ENCODE results near the gene ACTMAP. TPM values are rescaled to one million over a fixed set of nuclear protein-coding genes. Genes with fewer than 3 reads are reported as not detected.

The ACTMAP gene
- total and polyA plus RNA-seq, 2 of the 13 experiments (the other 11 are each of a cell fraction or from before 2014, with no cell fraction given), result 2.2 to 7.9 TPM

DNA sequence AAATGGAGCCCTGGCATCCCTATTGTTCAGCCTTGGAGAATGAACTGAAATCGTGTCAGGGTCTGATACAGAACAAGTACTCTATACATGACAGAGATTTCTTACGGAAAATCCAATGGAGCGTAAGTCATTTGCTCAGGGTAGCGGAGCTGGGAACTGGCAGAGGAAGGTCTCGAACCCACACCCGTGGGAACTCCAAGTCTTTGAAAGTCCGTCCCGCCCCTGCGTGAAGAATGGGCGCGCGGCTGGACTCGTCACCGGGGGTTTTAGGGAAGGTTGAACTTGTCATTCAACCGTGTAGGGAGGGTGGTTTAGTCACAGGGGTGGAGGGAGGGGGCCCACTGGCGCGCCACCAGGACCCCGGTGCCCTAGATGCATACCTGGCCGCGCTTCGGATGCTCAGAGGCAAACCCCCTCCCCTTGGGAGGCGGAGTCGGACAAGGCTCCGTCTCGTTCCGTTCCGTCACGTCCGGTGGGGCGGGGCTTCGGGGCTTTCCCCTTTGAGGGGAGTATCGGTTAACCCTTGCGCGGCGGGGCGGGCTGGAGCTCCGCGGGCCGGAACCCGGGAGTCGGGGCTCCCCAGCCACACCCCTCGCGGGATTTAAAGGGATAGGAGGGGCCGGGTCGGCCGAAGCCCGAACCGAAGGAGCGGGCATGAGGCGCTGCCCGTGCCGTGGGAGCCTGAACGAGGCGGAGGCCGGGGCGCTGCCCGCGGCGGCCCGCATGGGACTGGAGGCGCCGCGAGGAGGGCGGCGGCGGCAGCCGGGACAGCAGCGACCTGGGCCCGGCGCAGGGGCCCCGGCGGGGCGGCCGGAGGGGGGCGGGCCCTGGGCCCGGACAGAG lies 33.6 kb downstream of the ACTMAP start, which contains the start of the genes COQ8B and ITPKC (continued):
- TF ChIP-seq, protein P1, sequence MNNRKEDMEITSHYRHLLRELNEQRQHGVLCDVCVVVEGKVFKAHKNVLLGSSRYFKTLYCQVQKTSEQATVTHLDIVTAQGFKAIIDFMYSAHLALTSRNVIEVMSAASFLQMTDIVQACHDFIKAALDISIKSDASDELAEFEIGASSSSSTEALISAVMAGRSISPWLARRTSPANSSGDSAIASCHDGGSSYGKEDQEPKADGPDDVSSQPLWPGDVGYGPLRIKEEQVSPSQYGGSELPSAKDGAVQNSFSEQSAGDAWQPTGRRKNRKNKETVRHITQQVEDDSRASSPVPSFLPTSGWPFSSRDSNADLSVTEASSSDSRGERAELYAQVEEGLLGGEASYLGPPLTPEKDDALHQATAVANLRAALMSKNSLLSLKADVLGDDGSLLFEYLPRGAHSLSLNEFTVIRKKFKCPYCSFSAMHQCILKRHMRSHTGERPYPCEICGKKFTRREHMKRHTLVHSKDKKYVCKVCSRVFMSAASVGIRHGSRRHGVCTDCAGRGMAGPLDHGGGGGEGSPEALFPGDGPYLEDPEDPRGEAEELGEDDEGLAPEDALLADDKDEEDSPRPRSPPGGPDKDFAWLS (CRISPR knock-in tag; IDR thresholded peaks at IDR 0.05; ENCODE audit: borderline replicate concordance), result no peak
- TF ChIP-seq, protein P2, sequence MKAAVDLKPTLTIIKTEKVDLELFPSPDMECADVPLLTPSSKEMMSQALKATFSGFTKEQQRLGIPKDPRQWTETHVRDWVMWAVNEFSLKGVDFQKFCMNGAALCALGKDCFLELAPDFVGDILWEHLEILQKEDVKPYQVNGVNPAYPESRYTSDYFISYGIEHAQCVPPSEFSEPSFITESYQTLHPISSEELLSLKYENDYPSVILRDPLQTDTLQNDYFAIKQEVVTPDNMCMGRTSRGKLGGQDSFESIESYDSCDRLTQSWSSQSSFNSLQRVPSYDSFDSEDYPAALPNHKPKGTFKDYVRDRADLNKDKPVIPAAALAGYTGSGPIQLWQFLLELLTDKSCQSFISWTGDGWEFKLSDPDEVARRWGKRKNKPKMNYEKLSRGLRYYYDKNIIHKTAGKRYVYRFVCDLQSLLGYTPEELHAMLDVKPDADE (CRISPR knock-in tag; IDR thresholded peaks at IDR 0.05), result no peak
- TF ChIP-seq ZBTB8A (CRISPR knock-in tag; IDR thresholded peaks at IDR 0.05; ENCODE audit: borderline replicate concordance, low read depth) (no peak), ZSCAN29 (CRISPR knock-in tag; conservative IDR thresholded peaks at IDR 0.05) (no peak), ZNF30 (CRISPR knock-in tag; IDR thresholded peaks at IDR 0.05) (no peak), CREB1 (IDR thresholded peaks at IDR 0.05) (peak; percentile 79), CREB1 (CRISPR knock-in tag; IDR thresholded peaks at IDR 0.05) (peak; percentile 94), SMAD3 (CRISPR knock-in tag; IDR thresholded peaks at IDR 0.05) (no peak; the same call in 1 of the 2 replicates), TCF12 (IDR thresholded peaks at IDR 0.05) (no peak), TCF12 (CRISPR knock-in tag; IDR thresholded peaks at IDR 0.05) (0 out of 2 replicates have a peak, but pooled peaks have one; percentile 46), MTF1 (CRISPR knock-in tag; IDR thresholded peaks at IDR 0.05) (no peak)
- TF ChIP-seq, protein P3, sequence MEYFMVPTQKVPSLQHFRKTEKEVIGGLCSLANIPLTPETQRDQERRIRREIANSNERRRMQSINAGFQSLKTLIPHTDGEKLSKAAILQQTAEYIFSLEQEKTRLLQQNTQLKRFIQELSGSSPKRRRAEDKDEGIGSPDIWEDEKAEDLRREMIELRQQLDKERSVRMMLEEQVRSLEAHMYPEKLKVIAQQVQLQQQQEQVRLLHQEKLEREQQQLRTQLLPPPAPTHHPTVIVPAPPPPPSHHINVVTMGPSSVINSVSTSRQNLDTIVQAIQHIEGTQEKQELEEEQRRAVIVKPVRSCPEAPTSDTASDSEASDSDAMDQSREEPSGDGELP (IDR thresholded peaks at IDR 0.05; ENCODE audit: borderline replicate concordance, low read depth), result peak; percentile 41; the same call in 1 of the 2 replicates
- TF ChIP-seq, protein P4, sequence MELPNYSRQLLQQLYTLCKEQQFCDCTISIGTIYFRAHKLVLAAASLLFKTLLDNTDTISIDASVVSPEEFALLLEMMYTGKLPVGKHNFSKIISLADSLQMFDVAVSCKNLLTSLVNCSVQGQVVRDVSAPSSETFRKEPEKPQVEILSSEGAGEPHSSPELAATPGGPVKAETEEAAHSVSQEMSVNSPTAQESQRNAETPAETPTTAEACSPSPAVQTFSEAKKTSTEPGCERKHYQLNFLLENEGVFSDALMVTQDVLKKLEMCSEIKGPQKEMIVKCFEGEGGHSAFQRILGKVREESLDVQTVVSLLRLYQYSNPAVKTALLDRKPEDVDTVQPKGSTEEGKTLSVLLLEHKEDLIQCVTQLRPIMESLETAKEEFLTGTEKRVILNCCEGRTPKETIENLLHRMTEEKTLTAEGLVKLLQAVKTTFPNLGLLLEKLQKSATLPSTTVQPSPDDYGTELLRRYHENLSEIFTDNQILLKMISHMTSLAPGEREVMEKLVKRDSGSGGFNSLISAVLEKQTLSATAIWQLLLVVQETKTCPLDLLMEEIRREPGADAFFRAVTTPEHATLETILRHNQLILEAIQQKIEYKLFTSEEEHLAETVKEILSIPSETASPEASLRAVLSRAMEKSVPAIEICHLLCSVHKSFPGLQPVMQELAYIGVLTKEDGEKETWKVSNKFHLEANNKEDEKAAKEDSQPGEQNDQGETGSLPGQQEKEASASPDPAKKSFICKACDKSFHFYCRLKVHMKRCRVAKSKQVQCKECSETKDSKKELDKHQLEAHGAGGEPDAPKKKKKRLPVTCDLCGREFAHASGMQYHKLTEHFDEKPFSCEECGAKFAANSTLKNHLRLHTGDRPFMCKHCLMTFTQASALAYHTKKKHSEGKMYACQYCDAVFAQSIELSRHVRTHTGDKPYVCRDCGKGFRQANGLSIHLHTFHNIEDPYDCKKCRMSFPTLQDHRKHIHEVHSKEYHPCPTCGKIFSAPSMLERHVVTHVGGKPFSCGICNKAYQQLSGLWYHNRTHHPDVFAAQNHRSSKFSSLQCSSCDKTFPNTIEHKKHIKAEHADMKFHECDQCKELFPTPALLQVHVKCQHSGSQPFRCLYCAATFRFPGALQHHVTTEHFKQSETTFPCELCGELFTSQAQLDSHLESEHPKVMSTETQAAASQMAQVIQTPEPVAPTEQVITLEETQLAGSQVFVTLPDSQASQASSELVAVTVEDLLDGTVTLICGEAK (IDR thresholded peaks at IDR 0.05), result no peak
- TF ChIP-seq, protein P4 (CRISPR knock-in tag; IDR thresholded peaks at IDR 0.05), result no peak
- TF ChIP-seq, protein P5, sequence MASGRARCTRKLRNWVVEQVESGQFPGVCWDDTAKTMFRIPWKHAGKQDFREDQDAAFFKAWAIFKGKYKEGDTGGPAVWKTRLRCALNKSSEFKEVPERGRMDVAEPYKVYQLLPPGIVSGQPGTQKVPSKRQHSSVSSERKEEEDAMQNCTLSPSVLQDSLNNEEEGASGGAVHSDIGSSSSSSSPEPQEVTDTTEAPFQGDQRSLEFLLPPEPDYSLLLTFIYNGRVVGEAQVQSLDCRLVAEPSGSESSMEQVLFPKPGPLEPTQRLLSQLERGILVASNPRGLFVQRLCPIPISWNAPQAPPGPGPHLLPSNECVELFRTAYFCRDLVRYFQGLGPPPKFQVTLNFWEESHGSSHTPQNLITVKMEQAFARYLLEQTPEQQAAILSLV (CRISPR knock-in tag; IDR thresholded peaks at IDR 0.05; ENCODE audit: borderline replicate concordance), result 0 out of 2 replicates have a peak, but pooled peaks have one; percentile 9
